Muscle of leg (tissue), 11 donors: ENCODE measurements around the gene MLLT6. TPM values are rescaled to one million over a fixed set of nuclear protein-coding genes. Genes with fewer than 3 reads are reported as not detected.
"Not testable (repeated sequence)": the region's sequence is repeated elsewhere in the genome, so short reads cannot be mapped to it uniquely, and the experiment has no call there.

ENCODE experiments used
- DNase-seq: peaks from one replicate; pipeline ENCODE4 v3.0.0; 2013
- H3K27ac ChIP-seq: one replicate; pipeline ENCODE4 v1.5.1; 2013; ENCODE audit warnings: mild to moderate bottlenecking, low read length, control low read depth
- H3K27me3 ChIP-seq: one replicate; pipeline ENCODE4 v1.6.1; 2013; ENCODE audit warnings: low read length; ENCODE audit not compliant: control insufficient read depth, insufficient read depth
- H3K36me3 ChIP-seq: one replicate; pipeline ENCODE4 v1.6.1; 2013; ENCODE audit warnings: low read length; ENCODE audit not compliant: control insufficient read depth, insufficient read depth
- H3K4me1 ChIP-seq: one replicate; pipeline ENCODE4 v1.6.1; 2013; ENCODE audit warnings: low read length; ENCODE audit not compliant: control insufficient read depth, insufficient read depth
- H3K4me3 ChIP-seq: one replicate; pipeline ENCODE4 v1.5.1; 2013; ENCODE audit warnings: low read length, control low read depth
- H3K9me3 ChIP-seq: replicated peaks from 2 replicates; pipeline ENCODE4 v1.6.1; 2013; ENCODE audit warnings: low read depth, low read length; ENCODE audit not compliant: control insufficient read depth
- WGBS: methylation state at CpG from one replicate; pipeline ENCODE4 v1.1.5; 2013; ENCODE audit warnings: missing lambda C conversion rate; ENCODE audit not compliant: insufficient coverage; 5-methylcytosine and 5-hydroxymethylcytosine counted together
- polyA plus RNA-seq, 8 donors: library from polyadenylated mRNA; unstranded; fragments of 120-200 nt; gene quantifications; one replicate each; pipeline versions ENCODE4 v1.2.1 to v1.2.3, GENCODE V29; 2013; ENCODE audit warnings: inconsistent platforms in 1 of 8, low replicate concordance in 1 of 8; ENCODE audit not compliant: insufficient read length in 8 of 8, insufficient read depth in 1 of 8
- total RNA-seq: library from RNA; stranded (reverse); fragments of 120-200 nt; gene quantifications from one replicate; pipeline ENCODE4 v1.2.4, GENCODE V29; 2013

MLLT6 gene
- total and polyA plus RNA-seq, 9 donors: 40.8 to 77.3 (median 61.5) TPM

GRCh38 chr17:38726145-38726544 lies 21.1 kb downstream of the MLLT6 start:
- Histone ChIP-seq H3K4me1 (peaks cover 46% of the 10 kb centered on the region), H3K36me3 (peaks cover 39% of the 10 kb centered on the region)
- not testable (repeated sequence) for H3K4me3 ChIP-seq, DNase-seq, H3K27me3 ChIP-seq, H3K9me3 ChIP-seq, H3K27ac ChIP-seq
- no CpG with 5 or more reads among the region's 8 CpGs for WGBS

- H3K27ac ChIP-seq: no peak overlapping the region
Measured at GRCh38 chr17:38727736-38728135, 22.7 kb downstream of the MLLT6 start.

GRCh38 chr17:38728290-38728831 lies 23.3 kb downstream of the MLLT6 start:
- WGBS: 82% methylated on average over 3 of the region's 8 CpGs
- H3K27ac ChIP-seq: no peak overlapping the region
- H3K9me3 ChIP-seq: no peaks in the 10 kb centered on the region
- H3K4me3 ChIP-seq: no peak overlapping the region
- H3K36me3 ChIP-seq: peaks cover 34% of the 10 kb centered on the region
- H3K27me3 ChIP-seq: no peaks in the 10 kb centered on the region
- peaks cover 44% of the 10 kb centered on the region for H3K4me1 ChIP-seq
- no peak for DNase-seq

More at GRCh38 chr17:38727736-38728135, 22.7 kb downstream of the MLLT6 start:
- H3K9me3 ChIP-seq: no peaks in the 10 kb centered on the region
- H3K27me3 ChIP-seq: no peaks in the 10 kb centered on the region
- WGBS: no CpG with 5 or more reads among the region's 5 CpGs
- DNase-seq: no peak
- no peak overlapping the region for H3K4me3 ChIP-seq
- peaks cover 32% of the 10 kb centered on the region for H3K36me3 ChIP-seq
- peaks cover 44% of the 10 kb centered on the region for H3K4me1 ChIP-seq

GRCh38 chr17:38729368-38729885 lies 24.4 kb downstream of the MLLT6 start:
- H3K4me1 ChIP-seq: peaks cover 38% of the 10 kb centered on the region
- H3K9me3 ChIP-seq: no peaks in the 10 kb centered on the region
- no peaks in the 10 kb centered on the region for H3K27me3 ChIP-seq
- peaks cover 43% of the 10 kb centered on the region for H3K36me3 ChIP-seq
- H3K27ac ChIP-seq: peak overlapping the region; percentile 69
- DNase-seq: no peak
- H3K4me3 ChIP-seq: peak overlapping the region; percentile 60
- 11% methylated on average over 6 of the region's 14 CpGs for WGBS

- under 1% methylated on average over 90 of the region's 92 CpGs for WGBS
- Histone ChIP-seq H3K36me3 (peaks cover 45% of the 10 kb centered on the region), H3K27ac (peak within 1 kb of the TSS; percentile 87), H3K27me3 (no peaks in the 10 kb centered on the region), H3K4me3 (peak within 1 kb of the TSS; percentile 60), H3K9me3 (no peaks in the 10 kb centered on the region), H3K4me1 (peaks cover 34% of the 10 kb centered on the region)
- DNase-seq: peak; percentile 94
Measured at GRCh38 chr17:38729886-38730525, 24.9 kb downstream of the MLLT6 start, which contains the start of gene CISD3. CISD3 (plus strand) TSS chr17:38730341; CDS start chr17:38730359, 18 bp downstream.

GRCh38 chr17:38730526-38731379 lies 25.7 kb downstream of the MLLT6 start:
- Histone ChIP-seq H3K4me1 (peaks cover 36% of the 10 kb centered on the region), H3K4me3 (peak overlapping the region; percentile 56), H3K27ac (peak overlapping the region; percentile 87), H3K9me3 (no peaks in the 10 kb centered on the region), H3K36me3 (peaks cover 48% of the 10 kb centered on the region), H3K27me3 (no peaks in the 10 kb centered on the region)
- WGBS: 19% methylated on average over 17 of the region's 27 CpGs
- DNase-seq: peak; percentile 60

GRCh38 chr17:38731526-38732294 lies 26.6 kb downstream of the MLLT6 start:
- 78% methylated on average over 8 of the region's 8 CpGs for WGBS
- Histone ChIP-seq H3K9me3 (no peaks in the 10 kb centered on the region), H3K4me1 (peaks cover 46% of the 10 kb centered on the region), H3K27ac (peak overlapping the region; percentile 87), H3K36me3 (peaks cover 52% of the 10 kb centered on the region), H3K4me3 (no peak overlapping the region), H3K27me3 (no peaks in the 10 kb centered on the region)
- DNase-seq: peak; percentile 55

GRCh38 chr17:38732376-38733281 lies 27.6 kb downstream of the MLLT6 start:
- Histone ChIP-seq H3K27ac (no peak overlapping the region), H3K4me1 (peaks cover 49% of the 10 kb centered on the region), H3K4me3 (no peak overlapping the region), H3K27me3 (no peaks in the 10 kb centered on the region), H3K9me3 (no peaks in the 10 kb centered on the region), H3K36me3 (peaks cover 50% of the 10 kb centered on the region)
- DNase-seq: no peak
- 76% methylated on average over 5 of the region's 7 CpGs for WGBS
